COR-L47 (cell line): ENCODE measurements around the gene XYLB.
A peak's percentile ranks its signal among the peaks of the same experiment; 100 is the strongest.

Source experiments
- DNase-seq: peaks from one replicate; lab custom pipeline; 2025; lab: John Stamatoyannopoulos, UW

Gene XYLB

GRCh38 chr3:38323060-38323459 lies 23.5 kb upstream of the XYLB start:
- no peak for DNase-seq

GRCh38 chr3:38325256-38325655 lies 21.3 kb upstream of the XYLB start:
- DNase-seq = no peak

GRCh38 chr3:38327335-38328009 lies 19.1 kb upstream of the XYLB start:
- no peak for DNase-seq

- DNase-seq = no peak
These were observed 15.1 kb upstream of the XYLB start for GRCh38 chr3:38331257-38332022.

GRCh38 chr3:38332201-38332600 lies 14.4 kb upstream of the XYLB start:
- no peak for DNase-seq

GRCh38 chr3:38334142-38335055 lies 12.2 kb upstream of the XYLB start:
- DNase-seq = no peak

- DNase-seq = no peak
These were observed 11.3 kb upstream of the XYLB start for GRCh38 chr3:38335263-38335662.

- DNase-seq = no peak
These were observed 8.9 kb upstream of the XYLB start for GRCh38 chr3:38337703-38338102.

- no peak for DNase-seq
These were observed 2.6 kb upstream of the XYLB start for GRCh38 chr3:38343797-38344594.

GRCh38 chr3:38345879-38346586 lies 552 bp upstream of the XYLB start:
- no peak for DNase-seq

- DNase-seq = no peak
These were observed 1.0 kb downstream of the XYLB start for GRCh38 chr3:38347421-38348200.

- DNase-seq = no peak
These were observed 2.3 kb downstream of the XYLB start for GRCh38 chr3:38348903-38349302.

GRCh38 chr3:38349684-38350359 lies 3.2 kb downstream of the XYLB start:
- DNase-seq = no peak

GRCh38 chr3:38353151-38353550 lies 6.6 kb downstream of the XYLB start:
- no peak for DNase-seq

- DNase-seq = peak; percentile 2
These were observed 8.2 kb downstream of the XYLB start for GRCh38 chr3:38354588-38355330.

- no peak for DNase-seq
These were observed 12.5 kb downstream of the XYLB start for GRCh38 chr3:38359038-38359437.

- DNase-seq = no peak
These were observed 13.8 kb downstream of the XYLB start for GRCh38 chr3:38360345-38360744.

- DNase-seq = no peak
These were observed 14.9 kb downstream of the XYLB start for GRCh38 chr3:38361496-38361895.

GRCh38 chr3:38362825-38363224 lies 16.2 kb downstream of the XYLB start:
- DNase-seq = no peak
